ENCODE data around the gene POT1.

The POT1 gene

GRCh38 chr7:124783271-124783670 lies 146.4 kb downstream of the POT1 start:
- Histone ChIP-seq H3K4me3 (no peak overlapping the region), H4K20me1 (no peaks in the 10 kb centered on the region), H3K4me2 (peak overlapping the region in 3 of 11 experiments; percentile 21 to 43 (median 26); a peak in 4 of 22 replicates), H3K36me3 (no peaks in the 10 kb centered on the region), H3K9me3 (replicated peaks in 1 of 11) (no peaks in the 10 kb centered on the region), H3K27ac (no peak overlapping the region), H3K4me1 (peaks cover 0 to 17% (median 0%) of the 10 kb centered on the region in 10 experiments; a peak in 5 of 20 replicates), H3K27me3 (no peaks in the 10 kb centered on the region), H3K9ac (no peak overlapping the region)
- no peak for TF ChIP-seq Cebpa-rat (IDR thresholded peaks at IDR 0.05)

- Histone ChIP-seq H3K36me3 (no peaks in the 10 kb centered on the region), H3K9ac (no peak overlapping the region), H4K20me1 (no peaks in the 10 kb centered on the region), H3K27me3 (no peaks in the 10 kb centered on the region), H3K27ac (no peak overlapping the region), H3K9me3 (replicated peaks in 1 of 11) (no peaks in the 10 kb centered on the region), H3K4me2 (no peak overlapping the region), H3K4me3 (no peak overlapping the region), H3K4me1 (peaks cover 0 to 17% (median 0%) of the 10 kb centered on the region in 10 experiments; a peak in 5 of 20 replicates)
- TF ChIP-seq Cebpa-rat (IDR thresholded peaks at IDR 0.05): no peak
Observed at GRCh38 chr7:124781907-124782734, 147.5 kb downstream of the POT1 start.

GRCh38 chr7:124781418-124781817 lies 148.2 kb downstream of the POT1 start:
- no peak for TF ChIP-seq Cebpa-rat (IDR thresholded peaks at IDR 0.05)
- no peak overlapping the region for H3K27ac ChIP-seq
- H3K4me3 ChIP-seq: no peak overlapping the region
- H3K9me3 ChIP-seq (replicated peaks in 1 of 11): no peaks in the 10 kb centered on the region
- no peak overlapping the region for H3K4me2 ChIP-seq
- H3K9ac ChIP-seq: no peak overlapping the region
- no peaks in the 10 kb centered on the region for H4K20me1 ChIP-seq
- H3K4me1 ChIP-seq: peaks cover 0 to 17% (median 0%) of the 10 kb centered on the region in 10 experiments; a peak in 5 of 20 replicates
- no peaks in the 10 kb centered on the region for H3K36me3 ChIP-seq
- H3K27me3 ChIP-seq: no peaks in the 10 kb centered on the region

GRCh38 chr7:124780608-124781007 lies 149.0 kb downstream of the POT1 start:
- H3K4me1 ChIP-seq: peaks cover 0 to 17% (median 0%) of the 10 kb centered on the region in 10 experiments; a peak in 5 of 20 replicates
- no peak overlapping the region for H3K9ac ChIP-seq
- H3K27ac ChIP-seq: no peak overlapping the region
- no peaks in the 10 kb centered on the region for H3K27me3 ChIP-seq
- no peaks in the 10 kb centered on the region for H3K36me3 ChIP-seq
- H3K4me3 ChIP-seq: no peak overlapping the region
- H3K4me2 ChIP-seq: no peak overlapping the region
- no peaks in the 10 kb centered on the region for H4K20me1 ChIP-seq
- H3K9me3 ChIP-seq (replicated peaks in 1 of 11): no peaks in the 10 kb centered on the region
- TF ChIP-seq Cebpa-rat (IDR thresholded peaks at IDR 0.05): no peak

- TF ChIP-seq Cebpa-rat (IDR thresholded peaks at IDR 0.05): no peak
- Histone ChIP-seq H3K4me1 (peaks cover 0 to 17% (median 0%) of the 10 kb centered on the region in 10 experiments; a peak in 5 of 20 replicates), H3K27ac (no peak overlapping the region), H3K4me3 (no peak overlapping the region), H3K36me3 (no peaks in the 10 kb centered on the region), H3K4me2 (no peak overlapping the region), H3K27me3 (no peaks in the 10 kb centered on the region), H3K9ac (no peak overlapping the region), H4K20me1 (no peaks in the 10 kb centered on the region), H3K9me3 (replicated peaks in 1 of 11) (no peaks in the 10 kb centered on the region)
Observed at GRCh38 chr7:124780056-124780455, 149.6 kb downstream of the POT1 start.

GRCh38 chr7:124779620-124780019 lies 150.0 kb downstream of the POT1 start:
- H3K27ac ChIP-seq: no peak overlapping the region
- no peaks in the 10 kb centered on the region for H3K9me3 ChIP-seq (replicated peaks in 1 of 11)
- H3K36me3 ChIP-seq: no peaks in the 10 kb centered on the region
- no peak overlapping the region for H3K4me2 ChIP-seq
- peaks cover 0 to 17% (median 0%) of the 10 kb centered on the region in 10 experiments; a peak in 5 of 20 replicates for H3K4me1 ChIP-seq
- no peaks in the 10 kb centered on the region for H3K27me3 ChIP-seq
- no peak overlapping the region for H3K9ac ChIP-seq
- no peak overlapping the region for H3K4me3 ChIP-seq
- no peak for TF ChIP-seq Cebpa-rat (IDR thresholded peaks at IDR 0.05)
- no peaks in the 10 kb centered on the region for H4K20me1 ChIP-seq

- H3K27me3 ChIP-seq: no peaks in the 10 kb centered on the region
- no peak for TF ChIP-seq Cebpa-rat (IDR thresholded peaks at IDR 0.05)
- H3K36me3 ChIP-seq: no peaks in the 10 kb centered on the region
- peaks cover 0 to 17% (median 0%) of the 10 kb centered on the region in 10 experiments; a peak in 5 of 20 replicates for H3K4me1 ChIP-seq
- no peak overlapping the region for H3K4me2 ChIP-seq
- H3K4me3 ChIP-seq: no peak overlapping the region
- H3K9me3 ChIP-seq (replicated peaks in 1 of 11): no peaks in the 10 kb centered on the region
- no peak overlapping the region for H3K27ac ChIP-seq
- no peak overlapping the region for H3K9ac ChIP-seq
- H4K20me1 ChIP-seq: no peaks in the 10 kb centered on the region
Observed at GRCh38 chr7:124779194-124779593, 150.4 kb downstream of the POT1 start.

GRCh38 chr7:124777268-124777667 lies 152.4 kb downstream of the POT1 start:
- Histone ChIP-seq H3K4me1 (no peaks in the 10 kb centered on the region), H3K36me3 (no peaks in the 10 kb centered on the region), H3K9me3 (replicated peaks in 1 of 11) (no peaks in the 10 kb centered on the region), H3K9ac (no peak overlapping the region), H4K20me1 (no peaks in the 10 kb centered on the region), H3K27me3 (no peaks in the 10 kb centered on the region), H3K4me3 (no peak overlapping the region), H3K4me2 (no peak overlapping the region), H3K27ac (no peak overlapping the region)
- no peak for TF ChIP-seq Cebpa-rat (IDR thresholded peaks at IDR 0.05)

GRCh38 chr7:124776153-124776552 lies 153.5 kb downstream of the POT1 start:
- no peak overlapping the region for H3K27ac ChIP-seq
- H3K9ac ChIP-seq: no peak overlapping the region

GRCh38 chr7:124775422-124775821 lies 154.2 kb downstream of the POT1 start:
- no peaks in the 10 kb centered on the region for H3K36me3 ChIP-seq

More at GRCh38 chr7:124776153-124776552, 153.5 kb downstream of the POT1 start:
- no peaks in the 10 kb centered on the region for H3K36me3 ChIP-seq
- no peaks in the 10 kb centered on the region for H4K20me1 ChIP-seq
- no peak for TF ChIP-seq Cebpa-rat (IDR thresholded peaks at IDR 0.05)
- no peaks in the 10 kb centered on the region for H3K4me1 ChIP-seq
- H3K4me3 ChIP-seq: no peak overlapping the region
- no peak overlapping the region for H3K4me2 ChIP-seq
- H3K9me3 ChIP-seq (replicated peaks in 1 of 11): no peaks in the 10 kb centered on the region
- H3K27me3 ChIP-seq: no peaks in the 10 kb centered on the region

More at GRCh38 chr7:124775422-124775821, 154.2 kb downstream of the POT1 start:
- H3K4me3 ChIP-seq: no peak overlapping the region
- H3K9me3 ChIP-seq (replicated peaks in 1 of 11): no peaks in the 10 kb centered on the region
- H3K9ac ChIP-seq: no peak overlapping the region
- H3K27me3 ChIP-seq: no peaks in the 10 kb centered on the region
- no peak overlapping the region for H3K27ac ChIP-seq
- H4K20me1 ChIP-seq: no peaks in the 10 kb centered on the region
- H3K4me2 ChIP-seq: no peak overlapping the region
- H3K4me1 ChIP-seq: no peaks in the 10 kb centered on the region
- no peak for TF ChIP-seq Cebpa-rat (IDR thresholded peaks at IDR 0.05)
